Body of pancreas (tissue), 4 donors: ENCODE results near the gene TMEM243. TPM values are rescaled to one million over a fixed set of nuclear protein-coding genes. Genes with fewer than 3 reads are reported as not detected.

Source experiments
- ATAC-seq: fragments of 150-250 bp; one replicate; pipeline ENCODE4 v1.9.1; 2016
- DNase-seq, 4 donors: peaks; one replicate each; pipeline ENCODE4 v3.0.0-alpha.2; 2019
- H3K27ac ChIP-seq, 4 donors: fragments of 200-600 bp; sonication (generic); 1 replicate in 3 of 4; 2 replicates in 1 of 4; pipeline versions ENCODE4 v1.5.1 to v1.6.1; 2016 to 2019; ENCODE audit warnings: mild to moderate bottlenecking in 1 of 4, mixed read lengths in 1 of 4, moderate library complexity in 1 of 4
- H3K27me3 ChIP-seq, 2 donors: fragments of 200-600 bp; sonication (generic); one replicate each; pipeline ENCODE4 v1.6.0; 2016; ENCODE audit warnings: mild to moderate bottlenecking in 1 of 2
- H3K36me3 ChIP-seq, 2 donors: fragments of 200-600 bp; sonication (generic); replicated peaks in 1 of 2; 2 replicates each; pipeline ENCODE4 v1.5.1; 2016; ENCODE audit warnings: low read depth in 2 of 2; ENCODE audit not compliant: insufficient read depth in 1 of 2
- H3K4me1 ChIP-seq: fragments of 200-600 bp; sonication (generic); one replicate; pipeline ENCODE4 v1.6.0; 2016
- H3K4me3 ChIP-seq, 2 donors: fragments of 200-600 bp; sonication (generic); 1 replicate in 1 of 2; 2 replicates in 1 of 2; pipeline ENCODE4 v1.5.1; 2016 to 2019
- H3K9me3 ChIP-seq, 3 donors: fragments of 200-600 bp; sonication (generic); 1 replicate in 2 of 3; 2 replicates in 1 of 3; pipeline ENCODE4 v1.5.1; 2016
- CTCF ChIP-seq, 7 experiments: fragments of 450-650 bp in 4 of 7; fragments of 200-600 bp in 3 of 7; sonication (generic) in 3 of 7; IDR thresholded peaks; one replicate each; pipeline ENCODE4 v1.5.1; 2016 to 2019; ENCODE audit warnings: antibody characterized with exemption in 7 of 7
- POLR2A ChIP-seq, 3 donors: fragments of 450-650 bp; IDR thresholded peaks; one replicate each; pipeline ENCODE4 v1.6.1; 2016; ENCODE audit warnings: antibody characterized with exemption in 3 of 3, mild to moderate bottlenecking in 2 of 3
- WGBS, 2 donors: methylation state at CpG; one replicate each; pipeline ENCODE4 v1.1.5; 2017; 5-methylcytosine and 5-hydroxymethylcytosine counted together
- intact Hi-C: fragments of 100-400 bp; cut with DNase I; formaldehyde crosslinking; loops from one replicate; pipeline ENCODE4 v1.15.1; 2023
- total RNA-seq, 2 donors: library from RNA; depleted of rRNA; stranded (reverse); fragments of >200 nt; gene quantifications; one replicate each; pipeline ENCODE4 v1.1.0, GENCODE V29; 2016

The TMEM243 gene
- total RNA-seq, 2 donors from 2014 or later: 36.6 to 43.8 TPM

GRCh38 chr7:87170828-87171227 lies 48.7 kb downstream of the TMEM243 start:
- ATAC-seq (no peak), DNase-seq (no peak)
- no peaks in the 10 kb centered on the region for H3K27me3 ChIP-seq
- TF ChIP-seq CTCF (IDR thresholded peaks at IDR 0.05) (no peak), POLR2A (IDR thresholded peaks at IDR 0.05) (no peak)
- H3K27ac ChIP-seq: no peak overlapping the region
- no peak overlapping the region for H3K4me3 ChIP-seq
- intact Hi-C loops: no loop called here
- no peaks in the 10 kb centered on the region for H3K9me3 ChIP-seq
- 91 to 94% methylated on average over 3 of the region's 3 CpGs for WGBS, 2 donors
- H3K36me3 ChIP-seq: peaks cover 5 to 24% of the 10 kb centered on the region in 2 donors
- no peaks in the 10 kb centered on the region for H3K4me1 ChIP-seq

- Histone ChIP-seq H3K27me3 (no peaks in the 10 kb centered on the region), H3K4me1 (no peaks in the 10 kb centered on the region), H3K9me3 (no peaks in the 10 kb centered on the region), H3K4me3 (no peak overlapping the region), H3K27ac (no peak overlapping the region), H3K36me3 (peaks cover 0 to 8% of the 10 kb centered on the region in 2 donors)
- DNase-seq (no peak), ATAC-seq (no peak)
- TF ChIP-seq POLR2A (IDR thresholded peaks at IDR 0.05) (no peak), CTCF (IDR thresholded peaks at IDR 0.05) (no peak)
- intact Hi-C loops: loop anchor here (10.0 kb wide), 1 partner anchor 50 kb away; the partner anchor contains the start of gene TMEM243
- 66 to 71% methylated on average over 2 of the region's 2 CpGs for WGBS, 2 donors
Observed at GRCh38 chr7:87164433-87164832, 55.1 kb downstream of the TMEM243 start.

GRCh38 chr7:87159538-87159937 lies 60.0 kb downstream of the TMEM243 start:
- peaks cover 27% of the 10 kb centered on the region for H3K4me1 ChIP-seq

GRCh38 chr7:87156709-87157108 lies 62.8 kb downstream of the TMEM243 start:
- H3K36me3 ChIP-seq: no peaks in the 10 kb centered on the region
- intact Hi-C loops: no loop called here
- no peak overlapping the region for H3K27ac ChIP-seq
- no peaks in the 10 kb centered on the region for H3K27me3 ChIP-seq
- H3K4me3 ChIP-seq: no peak overlapping the region
- WGBS, 2 donors: 42 to 48% methylated on average over 2 of the region's 2 CpGs
- no peaks in the 10 kb centered on the region for H3K9me3 ChIP-seq
- no peak for ATAC-seq
- no peak for TF ChIP-seq CTCF (IDR thresholded peaks at IDR 0.05)
- TF ChIP-seq POLR2A (IDR thresholded peaks at IDR 0.05): no peak
- peaks cover 38% of the 10 kb centered on the region for H3K4me1 ChIP-seq
- DNase-seq: no peak

More at GRCh38 chr7:87159538-87159937, 60.0 kb downstream of the TMEM243 start:
- ATAC-seq (no peak), DNase-seq (no peak)
- no peaks in the 10 kb centered on the region for H3K36me3 ChIP-seq
- WGBS, 2 donors: 74 to 76% methylated on average over 2 of the region's 2 CpGs
- TF ChIP-seq POLR2A (IDR thresholded peaks at IDR 0.05) (no peak), CTCF (IDR thresholded peaks at IDR 0.05) (no peak)
- no peaks in the 10 kb centered on the region for H3K27me3 ChIP-seq
- H3K9me3 ChIP-seq: no peaks in the 10 kb centered on the region
- intact Hi-C loops: no loop called here
- no peak overlapping the region for H3K4me3 ChIP-seq
- no peak overlapping the region for H3K27ac ChIP-seq

GRCh38 chr7:87155788-87156187 lies 63.7 kb downstream of the TMEM243 start:
- no peak for TF ChIP-seq CTCF (IDR thresholded peaks at IDR 0.05)
- intact Hi-C loops: no loop called here
- H3K9me3 ChIP-seq: no peaks in the 10 kb centered on the region
- H3K27me3 ChIP-seq: no peaks in the 10 kb centered on the region
- ATAC-seq (no peak), DNase-seq (no peak)
- 69 to 78% methylated on average over 3 of the region's 3 CpGs for WGBS, 2 donors
- H3K4me1 ChIP-seq: peaks cover 46% of the 10 kb centered on the region
- no peaks in the 10 kb centered on the region for H3K36me3 ChIP-seq
- H3K4me3 ChIP-seq: no peak overlapping the region
- no peak overlapping the region for H3K27ac ChIP-seq
